Activated CD4-positive, alpha-beta T cell treated with anti-CD3 and anti-CD28 coated beads, Interleukin-2, amount 10 ng/mL, durations not matched to agents 24 days and 14 days (primary cell): ENCODE results near the gene PGM5. TPM values are rescaled to one million over a fixed set of nuclear protein-coding genes. Genes with fewer than 3 reads are reported as not detected.
"Not testable (repeated sequence)": the region's sequence is repeated elsewhere in the genome, so short reads cannot be mapped to it uniquely, and the experiment has no call there.

Experiments
- DNase-seq: peaks from one replicate; pipeline ENCODE4 v3.0.0; 2022
- H3K27ac Mint-ChIP-seq: one replicate; pipeline ENCODE4 v1.8.0; 2022; ENCODE audit warnings: mild to moderate bottlenecking, mixed read lengths
- H3K27me3 Mint-ChIP-seq: one replicate; pipeline ENCODE4 v1.8.0; 2022; ENCODE audit warnings: mixed read lengths
- H3K36me3 Mint-ChIP-seq: one replicate; pipeline ENCODE4 v1.8.0; 2022; ENCODE audit warnings: low read depth, mild to moderate bottlenecking, mixed read lengths
- H3K4me1 Mint-ChIP-seq: one replicate; pipeline ENCODE4 v1.8.0; 2021; ENCODE audit warnings: mixed read lengths
- H3K4me3 Mint-ChIP-seq: one replicate; pipeline ENCODE4 v1.8.0; 2022; ENCODE audit warnings: mild to moderate bottlenecking, moderate library complexity, mixed read lengths
- H3K9me3 Mint-ChIP-seq: one replicate; pipeline ENCODE4 v1.8.0; 2021; ENCODE audit warnings: mixed read lengths
- intact Hi-C: fragments of 100-400 bp; cut with micrococcal nuclease; formaldehyde crosslinking; loops from one replicate; pipeline ENCODE4 v1.15.1; 2023
- total RNA-seq: library from RNA; stranded (reverse); gene quantifications from 2 replicates; pipeline ENCODE4 v1.2.3, GENCODE V29; 2022

PGM5 gene
- total RNA-seq, 1 donor from 2014 or later = not detected

DNA sequence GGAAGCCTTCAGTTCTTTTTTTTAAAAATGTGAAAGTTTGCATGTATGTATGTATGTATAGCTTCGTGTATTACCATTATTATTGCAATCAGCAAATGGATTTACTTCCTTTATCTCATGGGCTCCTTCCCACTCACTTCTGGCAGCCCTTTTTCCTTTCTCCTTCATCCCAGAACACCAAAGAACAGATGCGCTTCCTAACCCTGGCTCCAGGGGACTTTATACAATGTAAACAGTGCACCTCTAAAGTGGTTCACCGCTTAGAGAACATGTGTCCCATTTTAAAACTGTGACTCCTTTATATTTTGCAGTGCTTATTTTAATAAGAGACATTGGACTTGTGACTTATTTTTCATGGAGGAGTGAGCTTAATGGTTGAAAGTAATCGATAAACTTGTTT is 13.2 kb upstream of the PGM5 start:
- H3K9me3 Mint-ChIP-seq, H3K4me3 Mint-ChIP-seq, H3K36me3 Mint-ChIP-seq, intact Hi-C loops, DNase-seq, H3K4me1 Mint-ChIP-seq, H3K27ac Mint-ChIP-seq: not testable (repeated sequence)
- peaks cover 15% of the 10 kb centered on the region for H3K27me3 Mint-ChIP-seq

DNA sequence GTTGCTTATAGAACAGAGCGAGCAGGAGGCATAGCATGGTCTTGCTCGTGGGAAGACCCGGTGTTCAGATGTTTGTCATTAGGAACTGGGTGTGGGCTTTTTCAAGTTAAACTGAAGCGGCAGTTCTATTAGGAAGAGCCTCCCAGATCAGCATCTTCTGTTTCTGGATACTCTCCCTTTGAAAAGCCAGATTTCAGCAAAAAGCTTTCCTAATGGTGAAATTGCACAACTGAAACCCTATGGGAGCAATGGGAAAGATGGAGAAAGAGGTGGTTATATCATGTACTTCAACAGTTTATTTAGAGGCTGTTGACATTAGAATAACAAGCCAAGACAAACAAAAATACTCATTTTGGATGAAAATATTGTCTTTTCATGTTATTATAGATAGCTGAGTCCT is 12.4 kb upstream of the PGM5 start:
- H3K36me3 Mint-ChIP-seq, intact Hi-C loops, H3K4me3 Mint-ChIP-seq, H3K4me1 Mint-ChIP-seq, H3K27ac Mint-ChIP-seq, H3K9me3 Mint-ChIP-seq, DNase-seq: not testable (repeated sequence)
- peaks cover 17% of the 10 kb centered on the region for H3K27me3 Mint-ChIP-seq

GRCh38 chr9:68351689-68352088 is 4.7 kb upstream of the PGM5 start:
- H3K27ac Mint-ChIP-seq, intact Hi-C loops, H3K4me1 Mint-ChIP-seq, DNase-seq, H3K4me3 Mint-ChIP-seq, H3K9me3 Mint-ChIP-seq, H3K36me3 Mint-ChIP-seq: not testable (repeated sequence)
- H3K27me3 Mint-ChIP-seq = peaks cover 23% of the 10 kb centered on the region

- intact Hi-C loops, H3K27ac Mint-ChIP-seq, H3K4me1 Mint-ChIP-seq, H3K9me3 Mint-ChIP-seq, DNase-seq, H3K36me3 Mint-ChIP-seq: not testable (repeated sequence)
- H3K4me3 Mint-ChIP-seq = peak overlapping the region; percentile 61
- peaks cover 34% of the 10 kb centered on the region for H3K27me3 Mint-ChIP-seq
Measured at GRCh38 chr9:68355993-68356379, 425 bp upstream of the PGM5 start.

- intact Hi-C loops, H3K36me3 Mint-ChIP-seq, H3K27ac Mint-ChIP-seq, H3K9me3 Mint-ChIP-seq, H3K4me1 Mint-ChIP-seq, DNase-seq: not testable (repeated sequence)
- Mint-ChIP-seq H3K27me3 (peaks cover 34% of the 10 kb centered on the region), H3K4me3 (peak overlapping the region; percentile 50)
Measured at GRCh38 chr9:68357119-68357714, 806 bp downstream of the PGM5 start.

GRCh38 chr9:68366933-68367547 is 10.6 kb downstream of the PGM5 start:
- H3K27ac Mint-ChIP-seq, H3K36me3 Mint-ChIP-seq, H3K9me3 Mint-ChIP-seq, H3K4me1 Mint-ChIP-seq, intact Hi-C loops, H3K27me3 Mint-ChIP-seq: not testable (repeated sequence)
- H3K4me3 Mint-ChIP-seq = peak overlapping the region; percentile 13
- peak; percentile 60 for DNase-seq

- H3K4me1 Mint-ChIP-seq, H3K27ac Mint-ChIP-seq, H3K9me3 Mint-ChIP-seq, H3K4me3 Mint-ChIP-seq, H3K36me3 Mint-ChIP-seq, DNase-seq, H3K27me3 Mint-ChIP-seq, intact Hi-C loops: not testable (repeated sequence)
Measured at GRCh38 chr9:68375789-68376188, 19.4 kb downstream of the PGM5 start.

- H3K4me3 Mint-ChIP-seq, intact Hi-C loops, H3K9me3 Mint-ChIP-seq, DNase-seq, H3K27ac Mint-ChIP-seq, H3K4me1 Mint-ChIP-seq, H3K36me3 Mint-ChIP-seq: not testable (repeated sequence)
- H3K27me3 Mint-ChIP-seq = peaks cover 10% of the 10 kb centered on the region
Measured at GRCh38 chr9:68377723-68378122, 21.3 kb downstream of the PGM5 start.

- H3K4me3 Mint-ChIP-seq, H3K4me1 Mint-ChIP-seq, H3K36me3 Mint-ChIP-seq, intact Hi-C loops, DNase-seq, H3K27ac Mint-ChIP-seq, H3K9me3 Mint-ChIP-seq: not testable (repeated sequence)
- peaks cover 12% of the 10 kb centered on the region for H3K27me3 Mint-ChIP-seq
Measured at GRCh38 chr9:68383894-68384293, 27.5 kb downstream of the PGM5 start.

- H3K36me3 Mint-ChIP-seq, H3K9me3 Mint-ChIP-seq, H3K4me1 Mint-ChIP-seq, H3K27ac Mint-ChIP-seq, H3K4me3 Mint-ChIP-seq, DNase-seq, intact Hi-C loops, H3K27me3 Mint-ChIP-seq: not testable (repeated sequence)
Measured at GRCh38 chr9:68389558-68389957, 33.1 kb downstream of the PGM5 start.

DNA sequence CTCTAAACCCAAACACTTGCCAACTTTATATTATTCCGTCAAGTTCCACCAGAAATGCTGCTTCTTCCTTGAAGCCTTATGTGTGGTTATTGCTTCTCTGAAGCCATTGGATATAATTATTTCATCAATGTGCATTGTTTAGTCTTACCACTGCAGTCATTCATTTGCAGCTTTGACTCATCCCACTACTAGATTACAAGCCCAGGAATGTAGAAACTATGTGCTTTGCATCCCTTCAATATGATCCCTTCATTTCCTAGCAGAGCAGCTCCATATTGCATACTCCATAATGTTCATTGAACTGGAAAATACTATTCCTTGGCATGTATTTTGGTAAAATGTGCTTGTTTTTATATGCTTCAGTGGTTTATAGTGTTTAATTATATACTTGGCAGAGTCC is 34.3 kb downstream of the PGM5 start:
- H3K4me1 Mint-ChIP-seq, H3K4me3 Mint-ChIP-seq, DNase-seq, H3K9me3 Mint-ChIP-seq, H3K27me3 Mint-ChIP-seq, intact Hi-C loops, H3K27ac Mint-ChIP-seq, H3K36me3 Mint-ChIP-seq: not testable (repeated sequence)

DNA sequence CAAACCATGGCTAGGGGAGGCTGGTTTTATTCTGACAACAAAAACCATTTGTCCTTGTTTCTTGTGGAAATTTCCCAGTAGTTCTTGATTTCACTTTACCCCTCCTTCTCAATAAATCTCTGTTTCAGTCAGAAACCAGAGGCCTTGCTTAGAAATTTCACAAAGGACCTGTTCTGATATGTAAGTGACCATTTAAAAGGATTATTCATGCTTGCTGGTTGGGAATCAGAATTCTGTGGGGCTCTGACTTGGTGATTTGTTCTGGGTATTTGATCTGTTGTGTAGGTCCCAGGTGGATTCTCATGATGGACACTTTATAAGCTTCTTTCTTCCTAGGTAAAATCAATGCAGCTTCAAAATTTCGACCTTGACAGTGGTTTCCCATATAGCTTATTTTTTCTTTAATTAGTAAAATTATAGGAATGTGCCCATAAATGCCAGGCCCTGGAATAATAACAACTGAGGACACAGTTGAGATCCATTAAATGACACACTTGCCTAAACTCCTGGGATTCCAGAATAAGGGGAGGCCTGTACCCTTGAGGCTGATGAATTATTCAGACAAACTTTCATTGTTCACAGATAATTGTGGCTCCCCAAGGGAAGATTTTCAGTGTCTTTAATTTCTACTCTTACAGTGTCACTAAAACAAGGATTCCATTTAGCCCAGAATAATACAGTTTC is 40.1 kb downstream of the PGM5 start:
- H3K4me3 Mint-ChIP-seq, H3K4me1 Mint-ChIP-seq, H3K9me3 Mint-ChIP-seq, H3K27me3 Mint-ChIP-seq, H3K36me3 Mint-ChIP-seq, H3K27ac Mint-ChIP-seq, DNase-seq, intact Hi-C loops: not testable (repeated sequence)

DNA sequence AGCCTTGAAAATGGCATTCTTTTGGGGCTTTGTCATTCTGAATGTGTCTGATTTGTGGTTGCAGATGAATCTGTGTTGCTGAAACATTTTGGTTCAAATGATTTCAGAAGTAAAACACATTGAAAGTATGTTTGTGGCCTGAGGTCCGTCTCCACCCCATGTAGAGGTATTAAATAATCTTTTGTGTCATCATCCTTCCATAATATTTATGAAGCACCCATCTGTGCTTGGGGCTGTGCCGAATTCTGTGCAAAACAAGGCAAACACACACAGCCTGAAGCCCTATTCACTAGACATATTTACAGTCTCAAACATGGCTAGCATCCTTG is 40.6 kb downstream of the PGM5 start:
- H3K4me3 Mint-ChIP-seq, H3K4me1 Mint-ChIP-seq: not testable (repeated sequence)

GRCh38 chr9:68397796-68398195 is 41.4 kb downstream of the PGM5 start:
- H3K27me3 Mint-ChIP-seq, intact Hi-C loops, H3K4me1 Mint-ChIP-seq, H3K36me3 Mint-ChIP-seq, H3K27ac Mint-ChIP-seq, DNase-seq, H3K4me3 Mint-ChIP-seq, H3K9me3 Mint-ChIP-seq: not testable (repeated sequence)

More for the DNA sequence above, 40.6 kb downstream of the PGM5 start:
- H3K27ac Mint-ChIP-seq, H3K27me3 Mint-ChIP-seq, H3K9me3 Mint-ChIP-seq, intact Hi-C loops, H3K36me3 Mint-ChIP-seq, DNase-seq: not testable (repeated sequence)

DNA sequence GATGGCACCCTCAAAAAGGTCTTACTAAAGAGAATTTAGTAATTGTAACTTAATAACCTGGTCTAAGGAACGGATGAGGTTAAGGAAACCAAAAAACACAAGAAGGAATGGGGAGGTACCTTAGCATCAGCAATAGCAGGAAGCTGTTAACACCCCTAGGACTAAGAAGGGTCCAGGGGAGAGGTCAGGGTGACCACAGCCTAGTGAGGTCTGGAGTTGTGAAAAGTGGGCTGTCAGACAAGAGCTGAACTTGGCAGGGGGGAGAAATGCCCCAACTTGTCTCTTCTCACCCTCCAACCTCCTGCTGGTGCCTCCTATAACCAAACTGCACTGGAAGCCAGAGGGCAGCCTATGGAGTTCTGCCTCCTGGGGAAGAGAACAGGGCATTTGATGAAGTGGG is 41.9 kb downstream of the PGM5 start:
- H3K4me1 Mint-ChIP-seq, DNase-seq, H3K27me3 Mint-ChIP-seq: not testable (repeated sequence)

More for the DNA sequence above, 41.9 kb downstream of the PGM5 start:
- H3K4me3 Mint-ChIP-seq, H3K36me3 Mint-ChIP-seq, H3K27ac Mint-ChIP-seq, intact Hi-C loops, H3K9me3 Mint-ChIP-seq: not testable (repeated sequence)
